Peyer's patch (tissue), 4 donors: ENCODE results near the gene HGF.

ENCODE experiments used
- CTCF ChIP-seq, 6 experiments: fragments of 450-650 bp in 4 of 6; fragments of 200-600 bp in 2 of 6; sonication (generic) in 1 of 6; IDR thresholded peaks; one replicate each; pipeline ENCODE4 v1.5.1; 2017 to 2019; ENCODE audit warnings: antibody characterized with exemption in 6 of 6, mild to moderate bottlenecking in 3 of 6, moderate library complexity in 1 of 6
- POLR2A ChIP-seq, 2 donors: fragments of 450-650 bp; IDR thresholded peaks; one replicate each; pipeline ENCODE4 v1.5.1; 2017; ENCODE audit warnings: antibody characterized with exemption in 2 of 2, mild to moderate bottlenecking in 2 of 2, moderate library complexity in 2 of 2

GRCh38 chr7:81715984-81716588 is 53.8 kb downstream of the HGF start:
- TF ChIP-seq CTCF (IDR thresholded peaks at IDR 0.05) (no peak), POLR2A (IDR thresholded peaks at IDR 0.05) (no peak)
